Stimulated activated CD8-positive, alpha-beta memory T cell treated with anti-CD3 and anti-CD28 coated beads, Interleukin-15, amount 100 ng/mL, for 1 hour (primary cell): ENCODE data around the gene STX18.
"Not testable (repeated sequence)": the region's sequence is repeated elsewhere in the genome, so short reads cannot be mapped to it uniquely, and the experiment has no call there.

ENCODE experiments used
- DNase-seq: peaks from one replicate; pipeline ENCODE4 v3.0.0-alpha.2; 2020; ENCODE audit warnings: low read depth

STX18 gene

DNA sequence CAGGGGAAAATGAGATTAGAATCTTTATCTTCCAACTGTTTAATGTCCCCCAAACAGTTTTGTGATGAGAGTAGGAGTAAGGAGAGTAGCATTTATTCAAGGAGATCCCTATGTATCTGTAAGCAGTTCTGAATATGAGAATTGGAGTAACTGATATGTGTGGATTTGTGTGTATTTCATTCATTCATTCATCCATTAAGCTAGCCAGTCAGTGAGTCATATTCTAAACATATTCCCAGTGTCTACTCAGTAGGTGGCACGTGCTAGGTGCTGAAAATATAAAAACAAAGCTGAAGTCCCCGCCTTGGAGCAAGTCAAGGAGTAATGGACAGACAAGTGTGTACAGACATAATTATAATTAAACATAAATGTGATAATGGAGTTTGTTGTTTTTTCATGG, 12.4 kb upstream of the STX18 start:
- no peak for DNase-seq

GRCh38 chr4:4552042-4552441, 10.2 kb upstream of the STX18 start:
- DNase-seq: not testable (repeated sequence)

GRCh38 chr4:4550161-4550560, 8.3 kb upstream of the STX18 start:
- DNase-seq: not testable (repeated sequence)

GRCh38 chr4:4549534-4549933, 7.7 kb upstream of the STX18 start:
- DNase-seq: no peak

DNA sequence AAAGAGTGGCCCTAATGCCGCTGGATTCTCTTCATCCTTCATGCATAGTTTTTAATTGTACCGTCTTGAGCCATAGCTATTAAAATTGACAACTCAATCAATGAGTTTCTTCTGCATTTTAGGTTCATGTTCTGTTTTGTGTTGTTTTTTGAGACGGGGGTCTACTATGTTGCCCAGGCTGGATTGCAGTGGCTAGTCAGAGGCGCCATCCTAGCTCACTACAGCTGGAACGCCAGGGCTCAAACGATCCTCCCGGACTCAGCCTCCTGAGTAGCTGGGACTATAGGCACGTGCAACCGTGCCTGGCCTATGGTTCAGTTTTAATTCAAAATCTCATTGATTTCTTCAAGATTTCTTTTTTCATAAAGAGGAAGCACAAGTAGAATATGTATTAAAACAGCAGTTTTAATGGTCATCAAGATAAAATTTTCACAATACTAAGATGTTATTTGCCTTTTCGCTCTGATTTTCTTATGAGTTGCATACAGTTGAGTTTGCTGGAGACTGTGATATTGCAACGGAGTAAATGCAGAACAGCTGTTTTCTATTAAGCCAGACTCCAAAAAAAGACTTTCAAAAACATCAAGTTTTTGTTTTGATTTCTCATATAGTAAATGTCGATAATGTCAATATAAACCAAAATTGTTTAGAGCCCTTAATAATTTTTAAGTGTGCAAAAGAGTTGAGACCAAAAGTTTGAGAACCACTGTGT, 1.1 kb upstream of the STX18 start:
- no peak for DNase-seq

- no peak for DNase-seq
Measured at GRCh38 chr4:4541040-4541631, 712 bp downstream of the STX18 start.

GRCh38 chr4:4539481-4539880, 2.4 kb downstream of the STX18 start:
- no peak for DNase-seq

GRCh38 chr4:4535590-4535989, 6.3 kb downstream of the STX18 start:
- no peak for DNase-seq

GRCh38 chr4:4534515-4535145, 7.2 kb downstream of the STX18 start:
- no peak for DNase-seq

DNA sequence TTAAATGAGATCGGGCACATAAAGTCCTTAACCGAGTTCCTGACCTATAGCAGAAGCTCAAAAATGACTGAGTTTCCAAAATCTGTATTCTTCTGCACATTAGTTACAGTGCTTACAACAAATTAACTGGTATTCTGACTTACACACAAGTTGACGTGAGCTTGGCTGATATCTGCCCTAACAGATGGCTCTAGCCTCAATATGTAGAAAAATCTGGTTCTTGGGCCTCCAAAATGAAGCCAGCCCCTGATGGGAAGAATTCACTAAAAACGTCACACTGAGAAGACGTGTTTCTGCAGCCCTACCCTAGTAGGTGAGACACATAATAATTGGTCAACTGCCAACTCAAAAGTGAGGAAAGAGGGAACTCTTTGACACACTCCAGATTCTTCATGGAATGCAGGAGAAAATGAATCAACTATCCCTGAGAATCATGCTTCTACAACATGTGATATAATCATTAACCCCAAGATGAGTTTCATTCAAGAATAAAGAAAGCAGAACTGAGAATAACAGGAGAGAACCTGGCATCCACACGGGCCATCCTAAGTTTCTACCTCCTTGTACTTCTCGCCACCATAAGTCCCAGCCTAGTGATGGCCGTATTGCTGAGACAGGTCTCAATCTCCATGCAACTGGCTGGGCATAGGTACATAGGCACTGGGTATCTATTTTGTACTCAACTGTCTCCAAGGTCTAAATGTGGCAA, 8.2 kb downstream of the STX18 start:
- no peak for DNase-seq

GRCh38 chr4:4532371-4533154, 9.3 kb downstream of the STX18 start:
- DNase-seq: no peak

DNA sequence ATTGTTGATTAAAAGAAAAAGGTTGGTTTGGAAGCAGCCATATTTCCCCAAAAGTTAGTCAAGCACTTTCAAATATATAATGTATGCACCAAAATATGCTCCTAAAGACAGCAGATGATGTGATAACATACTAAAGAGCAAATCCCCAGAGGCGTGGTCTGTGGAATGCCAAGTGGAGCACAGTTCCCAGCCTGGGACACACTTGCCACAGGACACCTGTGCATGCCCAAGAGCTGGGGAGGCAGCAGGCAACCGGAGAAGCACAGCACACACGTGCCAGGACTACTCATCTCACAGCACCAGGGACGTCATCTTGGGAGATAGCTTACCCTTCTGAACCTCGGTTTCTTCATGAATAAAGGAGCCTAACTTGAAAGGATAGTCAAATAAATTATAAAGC, 12.5 kb downstream of the STX18 start:
- no peak for DNase-seq

- no peak for DNase-seq
Measured at GRCh38 chr4:4526401-4526800, 15.4 kb downstream of the STX18 start.

GRCh38 chr4:4524364-4524763, 17.5 kb downstream of the STX18 start:
- no peak for DNase-seq

DNA sequence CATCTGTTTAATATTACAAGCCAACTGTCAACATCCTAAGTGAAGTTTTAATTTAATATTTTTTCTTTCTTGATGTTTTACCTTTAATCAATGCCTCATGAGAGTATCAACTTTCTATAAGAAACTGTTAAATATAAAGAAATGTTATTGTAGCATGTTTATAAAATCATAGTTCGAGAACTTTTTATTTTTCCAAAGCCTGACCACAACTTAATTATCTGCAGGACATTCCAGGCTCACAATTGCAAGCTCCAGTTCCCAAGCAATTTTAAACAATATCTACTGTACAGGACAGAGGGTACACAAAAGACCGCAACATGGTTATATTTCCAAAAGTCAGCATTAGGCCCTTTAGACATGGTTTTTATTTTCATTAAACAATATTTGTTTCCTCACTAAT, 20.1 kb downstream of the STX18 start:
- no peak for DNase-seq

DNA sequence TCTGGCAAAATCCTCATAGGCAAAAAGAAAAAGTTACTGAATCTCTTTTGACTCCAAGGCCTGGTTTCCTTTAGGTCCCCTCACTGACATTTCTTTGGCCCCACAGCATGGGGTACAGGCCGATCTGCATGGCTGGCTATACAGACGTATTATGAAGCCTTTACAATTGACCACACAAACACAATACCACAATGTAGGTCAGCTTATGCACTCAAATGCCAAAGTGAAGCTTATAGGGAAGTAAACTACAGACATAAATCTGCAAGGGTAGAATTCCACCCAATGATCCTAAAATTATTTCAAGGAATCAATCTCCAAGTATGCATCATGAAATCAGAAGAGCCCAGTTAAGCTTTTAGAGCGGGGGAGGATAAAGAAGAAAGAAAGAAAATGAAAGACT, 20.7 kb downstream of the STX18 start:
- no peak for DNase-seq

GRCh38 chr4:4519297-4519894, 22.5 kb downstream of the STX18 start:
- DNase-seq: no peak

DNA sequence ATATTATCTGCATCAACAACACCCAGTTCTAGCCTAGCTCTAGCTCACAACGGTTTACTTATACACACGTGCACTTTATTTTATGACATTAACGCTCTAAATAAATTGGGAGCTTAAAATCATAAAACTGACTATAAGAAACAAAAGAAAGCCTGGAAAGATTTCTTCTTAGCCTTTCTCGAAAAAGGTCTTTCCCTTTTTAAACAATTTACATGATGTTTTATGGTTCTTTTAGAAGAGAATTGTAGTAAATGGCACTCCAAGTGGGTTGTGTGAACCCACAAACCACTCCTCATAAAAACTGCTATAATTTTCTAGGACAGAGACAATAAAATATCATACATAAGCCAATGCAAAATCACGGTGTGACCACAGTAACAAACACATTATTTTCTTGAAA, 23.1 kb downstream of the STX18 start:
- DNase-seq: no peak

GRCh38 chr4:4514786-4515185, 27.1 kb downstream of the STX18 start:
- no peak for DNase-seq

DNA sequence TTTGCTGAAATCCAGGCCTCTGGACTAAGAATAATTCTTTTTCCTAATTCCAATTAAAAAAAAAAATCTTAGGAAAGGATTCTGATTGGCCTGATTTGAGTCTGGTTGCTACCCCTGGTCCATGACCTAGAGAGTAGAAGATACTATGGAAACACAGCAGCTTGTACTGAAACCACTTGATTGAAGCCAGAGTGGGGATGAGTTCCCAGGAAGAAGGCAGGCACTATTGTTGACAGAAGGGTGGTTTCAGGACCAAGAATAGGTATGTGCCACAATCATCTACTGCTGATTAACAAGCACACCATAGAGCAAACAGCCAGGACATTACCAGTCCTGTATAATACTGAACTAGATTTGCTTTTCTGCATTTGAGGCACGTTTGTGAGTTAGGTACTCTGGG, 29.6 kb downstream of the STX18 start:
- DNase-seq: no peak

- not testable (repeated sequence) for DNase-seq
Measured at GRCh38 chr4:4510641-4511040, 31.2 kb downstream of the STX18 start.

GRCh38 chr4:4509521-4509920, 32.3 kb downstream of the STX18 start:
- no peak for DNase-seq
